Measurements from ENCODE around the gene SLC35F6.
A peak's percentile ranks its signal among the peaks of the same experiment; 100 is the strongest.
"Not testable (repeated sequence)": the region's sequence is repeated elsewhere in the genome, so short reads cannot be mapped to it uniquely, and the experiment has no call there.

Gene SLC35F6

DNA sequence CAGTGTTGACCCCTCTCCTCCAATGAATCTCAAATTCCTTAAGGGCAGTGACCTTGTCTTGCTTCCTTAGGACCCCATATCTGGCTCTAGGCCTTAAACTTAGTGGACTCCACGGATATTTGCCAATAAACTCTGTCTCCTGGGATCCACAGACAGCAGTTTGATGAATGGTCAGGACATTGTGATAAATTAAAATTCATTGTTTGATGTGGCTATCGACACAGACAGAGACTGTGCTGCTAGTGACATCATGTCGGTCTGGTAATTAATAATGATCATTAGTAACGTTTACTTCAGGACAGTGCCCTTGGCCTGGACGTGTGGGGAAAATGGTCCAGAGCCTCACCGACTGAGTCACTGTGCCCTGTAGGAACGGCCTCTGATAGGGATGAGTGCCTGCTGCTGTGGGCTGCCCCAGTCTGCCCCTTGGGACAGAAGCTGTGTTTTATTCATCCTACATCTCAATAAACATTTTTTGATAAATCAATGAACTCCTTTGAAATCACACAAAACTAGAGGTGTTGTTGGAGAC is 5.2 kb upstream of the SLC35F6 start:
- DNase-seq = no peak

DNA sequence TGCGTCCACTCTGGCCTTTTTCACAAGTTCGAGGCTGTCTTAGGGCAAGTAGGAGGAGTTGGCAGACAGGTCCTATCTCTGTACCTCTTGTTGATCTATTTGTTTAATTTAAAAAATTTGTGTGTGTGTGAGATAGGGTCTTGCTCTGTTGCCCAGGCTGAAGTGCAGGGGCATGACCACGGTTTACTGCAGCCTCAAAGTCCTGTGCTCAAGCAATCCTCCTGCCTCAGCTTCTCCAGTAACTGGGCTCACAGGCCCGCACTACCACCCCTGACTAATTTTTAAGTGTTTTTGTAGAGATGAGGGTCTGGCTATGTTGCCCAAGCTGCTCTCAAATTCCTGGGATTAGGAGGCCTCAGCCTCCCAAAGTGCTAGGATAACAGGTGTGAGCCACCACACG is 4.2 kb upstream of the SLC35F6 start:
- DNase-seq = no peak

DNA sequence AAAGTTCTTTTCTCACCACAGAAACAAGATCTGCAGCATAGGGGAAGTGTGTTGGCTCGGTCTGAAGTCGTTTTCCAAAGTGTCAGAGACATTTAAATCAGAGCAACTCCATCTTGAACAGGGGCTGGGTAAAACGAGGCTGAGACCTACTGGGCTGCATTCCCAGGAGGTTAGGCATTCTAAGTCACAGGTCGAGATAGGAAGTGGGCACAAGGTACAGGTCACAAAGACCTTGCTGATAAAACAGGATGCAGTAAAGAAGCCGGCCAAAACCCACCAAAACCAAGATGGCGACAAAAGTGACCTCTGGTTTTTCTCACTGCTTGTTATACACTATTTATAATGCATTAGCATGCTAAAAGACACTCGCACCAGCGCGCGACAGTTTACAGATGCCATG is 3.1 kb upstream of the SLC35F6 start:
- DNase-seq = not testable (repeated sequence)

DNA sequence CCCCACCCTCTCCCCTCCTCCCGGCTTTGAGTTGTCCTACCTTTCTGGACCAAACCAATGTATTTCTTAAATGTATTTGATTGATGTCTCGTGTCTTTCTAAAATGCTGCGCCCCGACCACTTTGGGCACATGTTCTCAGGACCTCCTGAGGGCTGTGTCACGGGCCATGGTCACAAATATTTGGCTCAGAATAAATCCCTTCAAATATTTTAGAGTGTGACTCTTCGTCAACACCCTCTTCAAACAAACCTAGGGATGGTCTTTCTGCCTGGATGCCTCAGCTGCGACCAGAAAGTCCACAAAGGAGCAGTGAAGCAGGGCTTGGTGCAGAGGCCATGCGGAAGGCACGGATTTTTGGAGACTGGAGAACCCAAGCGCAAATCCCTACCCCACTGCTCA is 1.1 kb upstream of the SLC35F6 start:
- DNase-seq = no peak

DNA sequence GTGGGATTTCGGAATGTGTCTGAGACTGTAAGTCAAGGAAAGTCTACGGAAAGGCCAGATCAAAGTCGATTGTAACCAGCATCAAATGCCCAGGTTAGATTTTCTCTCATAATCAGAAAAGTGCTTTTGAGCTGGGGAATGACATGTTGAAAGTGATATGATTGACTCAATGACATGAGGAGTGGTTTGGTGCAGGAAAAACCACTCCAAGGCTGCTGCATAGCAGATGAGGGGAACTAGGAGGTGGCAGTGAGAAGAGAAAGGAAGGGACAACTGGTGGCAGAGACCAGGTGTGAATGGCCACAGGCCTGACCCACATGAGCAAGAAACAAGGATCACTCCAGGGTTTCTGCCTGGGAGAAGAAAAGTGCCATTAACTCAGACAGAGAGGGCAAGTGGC is 822 bp downstream of the SLC35F6 start:
- DNase-seq = no peak

DNA sequence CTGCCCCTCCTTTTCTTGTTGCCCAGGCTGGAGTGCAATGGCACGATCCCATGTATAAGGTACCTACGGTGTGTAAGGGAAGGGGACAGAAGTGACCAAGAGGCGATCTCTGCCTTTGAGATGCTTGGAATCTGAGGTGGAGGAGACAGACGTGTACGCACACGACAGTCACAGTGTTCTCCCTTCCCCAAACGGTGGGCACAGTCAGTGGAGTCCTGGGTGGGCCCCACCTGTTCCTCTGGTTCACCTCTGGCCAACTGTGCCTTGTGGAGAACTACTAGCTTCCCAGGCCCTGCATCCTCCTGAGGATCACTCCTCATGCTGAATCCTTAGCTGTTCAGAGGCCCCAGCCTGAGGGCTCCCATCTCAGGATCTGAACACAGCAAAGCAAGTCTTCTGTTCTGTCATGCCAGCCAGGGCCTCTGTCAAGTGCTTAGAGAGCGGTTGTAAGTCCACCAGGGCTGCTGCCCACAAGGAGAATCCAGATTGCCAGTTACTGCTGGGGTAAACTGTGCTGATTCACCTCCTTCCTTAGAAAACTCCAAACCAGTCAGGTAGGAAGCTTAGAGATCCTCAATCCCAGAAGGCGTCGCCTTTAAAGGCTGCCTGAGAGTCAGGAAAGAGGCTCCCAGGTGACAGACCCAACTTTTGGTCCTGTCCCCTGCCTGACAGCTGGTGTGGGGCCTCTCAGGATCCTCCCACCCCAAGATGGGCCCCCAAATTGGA is 1.6 kb downstream of the SLC35F6 start:
- DNase-seq = no peak

DNA sequence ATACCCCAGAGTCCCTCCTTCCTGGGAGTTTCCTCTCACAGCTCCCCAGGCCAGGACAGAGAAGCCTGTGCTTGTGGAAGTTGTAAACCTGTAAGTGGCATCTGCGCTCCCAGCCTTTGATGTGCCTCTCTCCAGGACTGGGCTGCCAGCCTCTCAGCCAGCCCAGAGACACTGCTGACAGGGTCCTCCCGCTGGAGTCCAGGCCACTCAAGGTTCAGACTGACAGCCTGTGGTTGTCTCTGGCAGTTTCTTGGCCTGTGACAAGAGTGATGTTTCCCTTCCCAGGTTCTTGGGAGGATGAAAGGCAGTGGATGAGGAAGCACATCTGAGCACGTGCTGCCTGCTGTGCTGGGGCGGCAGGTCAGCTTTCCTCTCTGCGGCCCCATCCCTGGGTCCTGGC is 3.0 kb downstream of the SLC35F6 start:
- DNase-seq = no peak

DNA sequence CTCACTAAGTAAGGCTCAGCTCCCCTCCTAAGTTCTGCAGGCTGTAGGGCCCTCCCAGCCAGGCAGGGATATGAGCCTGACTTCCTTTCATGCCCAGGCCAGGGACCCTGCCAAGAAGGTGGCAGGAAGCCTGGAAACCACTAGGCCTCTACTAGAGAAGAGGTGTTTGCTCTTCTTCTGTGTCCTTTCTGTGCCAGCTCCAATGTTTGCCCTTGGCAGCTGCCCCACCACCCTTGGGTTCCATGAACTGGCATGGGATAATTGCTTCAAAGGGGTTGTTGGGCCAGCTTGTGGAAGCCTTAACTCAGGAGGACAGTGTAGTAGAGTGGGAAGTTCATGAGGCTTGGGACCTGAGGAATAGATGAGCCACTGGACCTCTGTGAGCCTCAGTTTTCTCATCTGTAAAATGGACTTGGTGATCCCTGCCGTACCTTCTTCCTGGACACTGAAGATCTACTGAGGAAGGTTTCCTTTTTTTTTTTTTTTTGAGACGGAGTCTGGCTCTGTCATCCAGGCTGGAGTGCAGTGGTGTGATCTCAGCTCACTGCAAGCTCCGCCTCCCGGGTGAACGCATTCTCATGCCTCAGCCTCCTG is 3.9 kb downstream of the SLC35F6 start:
- DNase-seq = no peak

DNA sequence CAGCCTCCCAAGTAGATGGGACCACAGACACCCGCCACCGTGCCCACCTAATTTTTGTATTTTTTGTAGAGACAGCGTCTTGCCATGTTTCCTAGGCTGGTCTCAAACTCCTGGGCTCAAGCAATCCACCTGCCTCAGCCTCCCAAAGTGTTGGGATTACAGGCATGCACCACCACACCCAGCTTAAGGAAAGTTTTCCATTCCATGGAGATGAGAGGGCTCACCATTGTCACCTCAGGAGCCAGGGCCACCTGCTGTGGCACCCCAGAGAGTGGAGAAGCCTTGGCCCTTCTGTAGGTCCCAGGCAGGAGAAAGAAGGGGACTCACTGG is 4.6 kb downstream of the SLC35F6 start:
- DNase-seq = no peak

DNA sequence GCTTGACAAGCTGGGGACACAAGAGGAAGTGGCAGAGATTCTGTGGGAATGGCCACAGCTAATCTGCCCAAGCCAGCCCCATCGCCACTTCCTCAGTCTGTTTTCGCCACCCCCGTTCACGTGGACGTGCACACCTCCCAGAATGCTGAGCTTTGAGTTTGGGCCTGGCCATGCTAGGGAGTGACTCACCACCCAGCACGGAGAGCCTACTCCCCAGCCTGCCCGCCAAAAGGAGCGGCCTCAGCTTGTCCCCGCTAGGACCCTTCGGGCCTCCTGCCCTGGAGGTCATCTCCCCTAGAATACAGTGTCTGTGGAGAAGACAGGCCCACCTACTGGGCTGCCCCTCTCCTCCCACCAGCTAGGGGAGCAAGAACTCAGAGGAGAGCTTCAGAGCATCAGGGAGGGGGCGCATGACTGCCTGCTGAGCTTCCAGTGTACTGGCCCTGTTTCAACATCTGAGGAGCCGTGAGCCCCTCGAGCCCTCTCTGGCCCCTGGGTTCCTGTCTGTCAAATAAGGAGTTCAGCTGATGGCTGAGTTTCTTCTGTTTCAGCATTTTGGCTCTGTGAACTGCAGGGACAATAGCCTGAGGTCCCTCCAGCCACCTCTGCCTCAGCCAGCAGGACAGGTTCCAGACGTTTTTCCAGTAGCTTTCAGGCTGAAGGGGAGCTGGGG is 5.1 kb downstream of the SLC35F6 start:
- no peak for DNase-seq

DNA sequence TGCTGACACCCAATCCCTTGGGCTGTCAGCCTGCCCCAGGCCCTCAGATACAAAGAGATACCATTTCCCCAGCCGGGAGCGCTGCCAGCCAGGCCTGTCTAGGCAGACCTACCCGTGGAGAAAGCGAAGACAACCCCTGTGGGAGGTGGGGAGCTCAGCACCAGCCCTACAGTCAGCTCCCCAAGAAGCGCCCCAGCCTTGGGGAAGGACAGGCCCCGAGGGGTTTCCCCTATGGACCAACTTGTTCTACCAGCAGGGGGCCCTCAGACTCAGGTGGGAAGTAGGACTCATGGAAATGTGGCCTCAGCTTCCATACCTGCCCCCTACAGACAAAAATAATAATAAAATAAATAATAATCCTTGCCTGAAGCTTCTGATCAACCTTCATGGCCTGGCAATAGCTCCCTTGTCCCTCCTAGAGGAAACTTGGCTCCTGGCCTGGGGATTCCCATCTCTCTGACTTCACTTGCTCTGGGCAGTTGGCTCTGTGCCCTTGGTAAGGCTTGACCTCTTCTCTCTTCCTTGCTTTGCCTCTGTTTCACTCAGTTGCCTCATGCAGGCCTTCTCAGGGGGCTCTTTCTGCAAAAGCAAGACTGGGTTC is 7.0 kb downstream of the SLC35F6 start:
- peak; percentile 15 for DNase-seq

DNA sequence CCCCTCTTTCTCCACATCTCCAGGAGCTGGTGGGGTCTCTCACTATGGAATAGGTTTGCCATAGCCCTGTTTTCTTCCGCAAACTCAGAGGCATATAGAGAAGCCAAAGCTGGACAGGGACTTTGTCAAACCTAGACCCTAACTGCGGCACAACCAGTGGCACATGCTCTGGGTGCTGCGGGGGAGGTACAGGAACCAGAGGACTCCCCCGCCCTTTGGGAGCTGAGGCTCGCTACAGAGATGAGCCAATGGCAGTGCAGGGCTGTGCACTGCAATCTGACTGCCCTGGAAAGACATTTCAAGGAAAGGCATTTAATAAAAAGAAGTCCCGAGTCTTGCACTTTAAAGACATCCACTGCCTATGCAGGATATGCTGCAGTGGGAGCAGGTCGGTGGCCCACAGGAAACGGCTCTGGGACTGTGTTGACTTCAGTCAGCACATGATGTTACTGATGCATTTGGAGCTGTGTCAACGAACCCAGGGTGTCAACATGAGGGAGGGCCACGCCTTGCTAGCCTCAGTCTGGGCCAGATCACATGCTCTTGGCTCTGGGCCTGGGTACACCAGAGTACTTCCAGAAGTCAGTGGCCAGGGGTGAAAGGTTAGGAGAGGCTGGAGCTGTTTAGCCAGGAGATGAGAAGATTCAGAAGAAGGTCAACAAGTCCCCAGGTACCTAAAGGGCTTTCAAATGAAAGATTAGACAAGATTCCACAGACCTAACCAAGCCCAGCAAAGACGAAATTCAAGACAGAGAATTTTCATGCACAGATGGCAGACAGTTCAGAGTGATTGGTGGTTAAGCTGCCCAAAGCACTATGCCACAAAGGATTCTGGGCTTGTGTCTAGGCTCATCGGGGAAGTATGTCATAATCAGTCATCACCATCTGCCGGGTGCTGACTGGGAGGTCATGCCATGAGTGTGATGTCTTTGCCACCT is 8.2 kb downstream of the SLC35F6 start:
- peak; percentile 13 for DNase-seq

DNA sequence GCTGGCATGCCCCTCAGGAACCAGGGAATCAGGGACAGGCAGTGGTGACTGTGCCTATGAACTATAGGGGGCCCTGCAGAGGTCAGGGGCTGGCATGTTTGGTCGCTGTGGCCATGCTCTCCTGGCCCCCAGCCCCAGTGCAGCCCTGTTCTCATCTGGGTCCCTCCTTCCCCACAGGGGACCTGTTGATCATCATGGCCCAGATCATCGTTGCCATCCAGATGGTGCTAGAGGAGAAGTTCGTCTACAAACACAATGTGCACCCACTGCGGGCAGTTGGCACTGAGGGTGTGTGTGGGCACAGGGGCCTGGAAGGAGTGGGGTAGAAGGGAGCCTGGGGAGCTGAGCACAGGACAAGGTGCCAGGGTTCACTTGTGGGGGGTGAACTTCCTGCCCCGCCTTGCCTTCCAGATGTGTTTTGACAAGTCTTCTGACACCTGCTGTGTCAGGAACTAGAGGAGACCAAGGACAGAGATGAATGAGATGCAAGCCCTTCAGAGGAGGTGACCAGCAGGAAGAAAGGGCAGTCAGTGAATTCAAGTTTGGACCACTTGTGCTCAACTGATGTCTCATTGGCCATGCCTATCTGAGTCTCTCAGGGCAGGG is 12.2 kb downstream of the SLC35F6 start:
- DNase-seq = no peak

DNA sequence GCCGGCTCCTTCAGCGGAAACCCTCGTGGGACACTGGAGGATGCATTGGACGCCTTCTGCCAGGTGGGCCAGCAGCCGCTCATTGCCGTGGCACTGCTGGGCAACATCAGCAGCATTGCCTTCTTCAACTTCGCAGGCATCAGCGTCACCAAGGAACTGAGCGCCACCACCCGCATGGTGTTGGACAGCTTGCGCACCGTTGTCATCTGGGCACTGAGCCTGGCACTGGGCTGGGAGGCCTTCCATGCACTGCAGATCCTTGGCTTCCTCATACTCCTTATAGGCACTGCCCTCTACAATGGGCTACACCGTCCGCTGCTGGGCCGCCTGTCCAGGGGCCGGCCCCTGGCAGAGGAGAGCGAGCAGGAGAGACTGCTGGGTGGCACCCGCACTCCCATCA is 14.0 kb downstream of the SLC35F6 start:
- DNase-seq = no peak

DNA sequence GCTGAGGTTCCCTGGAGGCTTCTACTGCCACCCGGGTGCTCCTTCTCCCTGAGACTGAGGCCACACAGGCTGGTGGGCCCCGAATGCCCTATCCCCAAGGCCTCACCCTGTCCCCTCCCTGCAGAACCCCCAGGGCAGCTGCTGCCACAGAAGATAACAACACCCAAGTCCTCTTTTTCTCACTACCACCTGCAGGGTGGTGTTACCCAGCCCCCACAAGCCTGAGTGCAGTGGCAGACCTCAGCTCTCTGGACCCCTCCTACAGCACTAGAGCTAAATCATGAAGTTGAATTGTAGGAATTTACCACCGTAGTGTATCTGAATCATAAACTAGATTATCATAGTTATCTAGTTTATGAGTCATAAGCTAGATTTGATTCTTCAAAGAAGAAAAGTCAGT is 14.4 kb downstream of the SLC35F6 start:
- DNase-seq = no peak

DNA sequence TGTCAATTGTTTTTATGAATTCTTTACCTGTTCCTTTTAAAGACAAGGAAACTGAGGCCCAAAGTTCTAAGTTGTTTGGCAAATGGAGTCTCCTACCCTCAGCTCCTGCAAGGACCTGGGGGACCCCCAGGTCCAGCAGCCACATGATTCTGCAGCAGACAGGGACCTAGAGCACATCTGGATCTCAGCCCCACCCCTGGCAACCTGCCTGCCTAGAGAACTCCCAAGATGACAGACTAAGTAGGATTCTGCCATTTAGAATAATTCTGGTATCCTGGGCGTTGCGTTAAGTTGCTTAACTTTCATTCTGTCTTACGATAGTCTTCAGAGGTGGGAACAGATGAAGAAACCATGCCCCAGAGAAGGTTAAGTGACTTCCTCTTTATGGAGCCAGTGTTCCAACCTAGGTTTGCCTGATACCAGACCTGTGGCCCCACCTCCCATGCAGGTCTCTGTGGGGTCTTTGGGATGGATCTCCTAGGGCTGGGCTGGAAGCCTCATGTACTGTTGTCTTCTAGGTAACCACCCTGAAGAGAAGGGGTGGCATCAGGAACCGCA is 16.2 kb downstream of the SLC35F6 start:
- DNase-seq = no peak

DNA sequence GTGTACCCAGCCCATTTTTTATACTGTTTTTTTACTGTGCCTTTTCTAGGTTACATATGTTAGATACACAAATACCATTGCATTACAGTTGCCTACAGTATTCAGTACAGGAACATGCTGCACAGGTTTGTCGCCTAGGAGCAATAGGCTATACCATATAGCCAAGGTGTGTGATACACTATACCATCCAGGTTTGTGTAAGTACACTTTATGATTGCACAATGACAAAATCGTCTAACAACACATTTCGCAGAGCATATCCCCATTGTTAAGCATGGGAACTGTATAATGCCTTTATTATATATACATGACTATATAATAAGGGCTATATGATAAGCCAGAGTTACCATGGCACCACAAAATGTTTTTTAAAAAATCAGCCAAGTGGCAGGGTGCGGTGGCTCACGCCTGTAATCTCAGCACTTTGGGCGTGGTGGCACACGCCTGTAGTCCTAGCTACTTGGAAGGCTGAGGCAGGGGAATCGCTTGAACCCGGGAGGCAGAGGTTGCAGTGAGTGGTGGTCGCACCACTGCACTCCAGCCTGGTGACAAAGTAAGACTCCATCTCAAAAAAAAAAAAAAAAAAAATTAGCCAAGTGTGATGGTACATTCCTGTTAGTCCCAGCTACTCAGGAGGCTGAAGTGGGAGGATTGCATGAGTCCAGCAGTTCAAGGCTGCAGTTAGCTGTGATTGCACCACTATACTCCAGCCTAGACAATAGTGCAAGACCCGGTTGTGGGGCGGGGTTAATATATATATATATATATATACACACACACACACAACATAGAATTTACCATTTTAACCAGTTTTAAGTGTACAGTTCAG is 19.0 kb downstream of the SLC35F6 start:
- DNase-seq = no peak

DNA sequence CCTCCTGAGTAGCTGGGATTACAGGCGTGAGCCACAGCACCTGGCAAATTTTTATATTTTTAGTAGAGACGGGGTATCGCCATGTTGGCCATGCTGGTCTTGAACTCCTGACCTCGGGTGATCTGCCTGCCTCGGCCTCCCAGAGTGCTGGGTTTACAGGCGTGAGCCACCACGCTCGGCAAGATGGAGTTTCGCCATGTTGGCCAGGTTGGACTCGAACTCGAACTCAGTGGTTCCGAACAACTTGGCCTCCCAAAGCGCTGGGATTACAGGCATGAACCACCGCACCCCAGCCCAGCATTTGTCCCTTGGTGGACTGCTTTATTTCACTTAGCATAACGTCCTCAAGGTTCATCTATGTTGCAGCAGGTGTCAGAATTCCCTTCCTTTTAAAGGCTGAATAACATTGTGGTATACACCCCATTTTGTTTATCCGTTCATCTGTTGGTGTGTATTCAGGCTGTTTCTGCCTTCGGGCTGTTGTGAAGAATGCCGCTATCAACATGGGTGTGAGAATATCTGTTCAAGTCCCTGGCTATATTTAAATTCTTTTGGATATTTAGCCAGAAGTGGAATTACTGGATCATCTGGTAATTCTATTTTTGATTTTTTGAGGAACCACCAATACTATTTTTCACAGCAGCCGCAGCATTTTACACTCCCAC is 20.6 kb downstream of the SLC35F6 start:
- DNase-seq = no peak

DNA sequence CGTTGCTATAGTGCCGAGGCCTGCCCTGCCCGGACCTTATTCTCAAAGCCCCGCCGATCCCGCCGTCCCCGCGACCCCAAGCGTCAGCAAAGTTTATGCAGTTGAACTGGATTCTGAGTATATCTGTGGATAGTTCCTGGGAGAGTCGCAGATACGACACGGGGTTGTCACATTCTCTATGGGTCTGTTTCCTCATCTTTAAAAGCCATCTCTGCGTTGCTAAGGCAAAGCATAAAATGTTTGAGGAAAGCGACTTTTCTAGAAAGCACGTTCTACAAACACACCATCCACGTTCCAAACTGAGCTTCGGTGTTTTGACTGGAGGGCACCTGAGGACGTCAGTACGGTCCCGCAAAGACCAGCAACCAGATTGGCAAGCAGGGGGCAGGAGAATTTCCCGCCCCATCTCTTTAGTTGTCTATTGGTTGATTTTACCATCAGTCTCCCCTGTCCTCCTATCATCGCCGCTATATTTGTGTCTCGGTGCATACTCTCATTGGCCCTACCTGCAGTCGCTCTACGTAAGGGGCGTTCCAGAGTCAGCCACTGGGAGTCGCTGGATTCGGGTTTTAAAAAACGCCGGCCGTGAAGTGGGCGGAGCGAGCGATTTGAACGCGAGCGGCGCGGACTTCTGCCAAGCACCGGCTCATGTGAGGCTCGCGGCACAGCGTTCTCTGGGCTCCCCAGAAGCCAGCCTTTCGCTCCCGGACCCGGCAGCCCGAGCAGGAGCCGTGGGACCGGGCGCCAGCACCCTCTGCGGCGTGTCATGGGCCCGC is 21.5 kb downstream of the SLC35F6 start, which contains the start of gene CENPA:
TSS of gene CENPA (plus strand) at position 626 of the 776 bp plus-strand sequence. CDS start at position 767, 141 bp downstream.
- DNase-seq = peak; percentile 94

All from activated CD4-positive, alpha-beta T cell treated with anti-CD3 and anti-CD28 coated beads, Interleukin-2, amount 50 U/mL, for 1 hour (primary cell).